Neural progenitor cell (in vitro differentiated cells): ENCODE measurements around the gene CDH13. TPM values are rescaled to one million over a fixed set of nuclear protein-coding genes. Genes with fewer than 3 reads are reported as not detected.

Source experiments
- DNase-seq: peaks from one replicate; pipeline ENCODE4 v3.0.0-alpha.2; 2016; ENCODE audit warnings: low spot score
- H2AFZ ChIP-seq: fragments of 200-600 bp; sonication (generic); replicated peaks from 2 replicates; pipeline ENCODE4 v1.6.1; 2016; ENCODE audit warnings: antibody characterized with exemption
- H3F3A ChIP-seq: fragments of 200-600 bp; sonication (generic); 2 replicates; pipeline ENCODE4 v1.6.1; 2016; ENCODE audit warnings: antibody characterized with exemption, low read depth
- H3K27ac ChIP-seq: fragments of 200-600 bp; sonication (generic); 2 replicates; pipeline ENCODE4 v1.5.1; 2016; ENCODE audit warnings: mild to moderate bottlenecking
- H3K27me3 ChIP-seq: fragments of 200-600 bp; sonication (generic); 2 replicates; pipeline ENCODE4 v1.6.1; 2016; ENCODE audit warnings: mild to moderate bottlenecking, moderate library complexity
- H3K36me3 ChIP-seq: fragments of 200-600 bp; sonication (generic); 2 replicates; pipeline ENCODE4 v1.5.1; 2016
- H3K4me1 ChIP-seq: fragments of 200-600 bp; sonication (generic); 2 replicates; pipeline ENCODE4 v1.6.1; 2016; ENCODE audit warnings: mixed run types
- H3K4me2 ChIP-seq: fragments of 200-600 bp; sonication (generic); 2 replicates; pipeline ENCODE4 v1.6.1; 2016
- H3K4me3 ChIP-seq: fragments of 200-600 bp; sonication (generic); 2 replicates; pipeline ENCODE4 v1.5.1; 2016
- H3K79me2 ChIP-seq: fragments of 200-600 bp; sonication (generic); 2 replicates; pipeline ENCODE4 v1.6.1; 2016; ENCODE audit warnings: low read depth
- H3K9ac ChIP-seq: fragments of 200-600 bp; sonication (generic); 2 replicates; pipeline ENCODE4 v1.6.1; 2016
- H3K9me3 ChIP-seq: fragments of 200-600 bp; sonication (generic); 2 replicates; pipeline ENCODE4 v1.5.1; 2016; ENCODE audit warnings: low read depth
- H4K20me1 ChIP-seq: fragments of 200-600 bp; sonication (generic); 2 replicates; pipeline ENCODE4 v1.6.1; 2016; ENCODE audit warnings: low read depth
- H3K27ac Mint-ChIP-seq: 3 replicates; pipeline ENCODE4 v1.8.0; 2021; ENCODE audit warnings: mixed read lengths
- H3K27me3 Mint-ChIP-seq: 2 replicates; pipeline ENCODE4 v1.8.0; 2022; ENCODE audit warnings: low read depth, mild to moderate bottlenecking, inconsistent platforms, moderate library complexity, mixed read lengths; ENCODE audit not compliant: insufficient read depth
- H3K36me3 Mint-ChIP-seq: 3 replicates; pipeline ENCODE4 v1.8.0; 2021; ENCODE audit warnings: mixed read lengths
- H3K4me1 Mint-ChIP-seq: 3 replicates; pipeline ENCODE4 v1.8.0; 2021; ENCODE audit warnings: mixed read lengths
- H3K4me3 Mint-ChIP-seq: 3 replicates; pipeline ENCODE4 v1.8.0; 2021; ENCODE audit warnings: mild to moderate bottlenecking, moderate library complexity, mixed read lengths
- H3K9me3 Mint-ChIP-seq: 3 replicates; pipeline ENCODE4 v1.8.0; 2020; ENCODE audit warnings: mixed read lengths
- CTCF ChIP-seq: fragments of 200-600 bp; sonication (generic); IDR thresholded peaks from 2 replicates; pipeline ENCODE4 v1.5.1; 2017; ENCODE audit warnings: antibody characterized with exemption, mild to moderate bottlenecking
- EZH2 ChIP-seq: fragments of 200-600 bp; sonication (generic); IDR thresholded peaks from 2 replicates; pipeline ENCODE4 v1.6.1; 2017; ENCODE audit warnings: antibody characterized with exemption, mild to moderate bottlenecking, moderate library complexity
- EZH2phosphoT487 ChIP-seq: fragments of 200-600 bp; sonication (generic); IDR thresholded peaks from 2 replicates; pipeline ENCODE4 v1.6.1; 2017; ENCODE audit warnings: antibody characterized with exemption
- total RNA-seq: library from RNA; depleted of rRNA; stranded (reverse); fragments of >200 nt; gene quantifications from 2 replicates; pipeline ENCODE4 v1.2.3, GENCODE V29; 2015; ENCODE audit warnings: low replicate concordance

CDH13 gene
- total RNA-seq, 1 donor from 2014 or later = 3.0 TPM

GRCh38 chr16:82744958-82745357, 118.2 kb downstream of the CDH13 start:
- Histone ChIP-seq H3K27ac (no peak overlapping the region), H3K9me3 (no peaks in the 10 kb centered on the region), H3K4me2 (no peak overlapping the region), H3K4me3 (no peak overlapping the region), H3F3A (no peaks in the 10 kb centered on the region), H3K9ac (no peak overlapping the region), H3K79me2 (no peaks in the 10 kb centered on the region), H3K27me3 (no peaks in the 10 kb centered on the region), H3K4me1 (peaks cover 2% of the 10 kb centered on the region), H2AFZ (no peak overlapping the region), H3K36me3 (no peaks in the 10 kb centered on the region), H4K20me1 (no peaks in the 10 kb centered on the region)
- TF ChIP-seq EZH2 (no peak), EZH2phosphoT487 (no peak), CTCF (no peak)
- Mint-ChIP-seq H3K27me3 (peaks cover 5% of the 10 kb centered on the region), H3K27ac (no peak overlapping the region), H3K36me3 (no peaks in the 10 kb centered on the region), H3K4me3 (no peak overlapping the region), H3K9me3 (no peaks in the 10 kb centered on the region), H3K4me1 (no peaks in the 10 kb centered on the region)
- DNase-seq = no peak

- no peaks in the 10 kb centered on the region for H3K36me3 ChIP-seq
- DNase-seq = no peak
- no peaks in the 10 kb centered on the region for H3K79me2 ChIP-seq
- no peak overlapping the region for H3K27ac ChIP-seq
- H3K9me3 ChIP-seq = no peaks in the 10 kb centered on the region
- no peak overlapping the region for H3K4me2 ChIP-seq
- no peak overlapping the region for H2AFZ ChIP-seq
- H3K27me3 Mint-ChIP-seq = peaks cover 5% of the 10 kb centered on the region
- no peak overlapping the region for H3K27ac Mint-ChIP-seq
- H3K9ac ChIP-seq = no peak overlapping the region
- no peak overlapping the region for H3K4me3 Mint-ChIP-seq
- H3K4me3 ChIP-seq = no peak overlapping the region
- H3K27me3 ChIP-seq = no peaks in the 10 kb centered on the region
- H3K36me3 Mint-ChIP-seq = no peaks in the 10 kb centered on the region
- H3K4me1 Mint-ChIP-seq = peaks cover 13% of the 10 kb centered on the region
- no peaks in the 10 kb centered on the region for H4K20me1 ChIP-seq
- no peaks in the 10 kb centered on the region for H3F3A ChIP-seq
- H3K4me1 ChIP-seq = peaks cover 2% of the 10 kb centered on the region
- no peaks in the 10 kb centered on the region for H3K9me3 Mint-ChIP-seq
- TF ChIP-seq EZH2 = no peak
- TF ChIP-seq CTCF = no peak
- TF ChIP-seq EZH2phosphoT487 = no peak
Observed at GRCh38 chr16:82748026-82748425, 121.3 kb downstream of the CDH13 start.

- Histone ChIP-seq H4K20me1 (no peaks in the 10 kb centered on the region), H3K27me3 (no peaks in the 10 kb centered on the region), H3K9ac (no peak overlapping the region), H2AFZ (no peak overlapping the region), H3F3A (no peaks in the 10 kb centered on the region), H3K4me3 (no peak overlapping the region), H3K9me3 (no peaks in the 10 kb centered on the region), H3K4me1 (peaks cover 2% of the 10 kb centered on the region), H3K27ac (no peak overlapping the region), H3K79me2 (no peaks in the 10 kb centered on the region), H3K4me2 (no peak overlapping the region), H3K36me3 (no peaks in the 10 kb centered on the region)
- DNase-seq = no peak
- TF ChIP-seq CTCF (no peak), EZH2phosphoT487 (no peak)
- Mint-ChIP-seq H3K27me3 (peaks cover 4% of the 10 kb centered on the region), H3K9me3 (no peaks in the 10 kb centered on the region), H3K36me3 (no peaks in the 10 kb centered on the region), H3K4me1 (peaks cover 13% of the 10 kb centered on the region), H3K27ac (no peak overlapping the region), H3K4me3 (no peak overlapping the region)
Observed at GRCh38 chr16:82750068-82750467, 123.3 kb downstream of the CDH13 start.

- H3K36me3 ChIP-seq = no peaks in the 10 kb centered on the region
- H3K4me3 ChIP-seq = no peak overlapping the region
- no peaks in the 10 kb centered on the region for H3K79me2 ChIP-seq
- H3K4me1 ChIP-seq = peaks cover 2% of the 10 kb centered on the region
- H3K9ac ChIP-seq = no peak overlapping the region
- Mint-ChIP-seq H3K4me3 (no peak overlapping the region), H3K36me3 (no peaks in the 10 kb centered on the region), H3K9me3 (no peaks in the 10 kb centered on the region), H3K27ac (no peak overlapping the region), H3K27me3 (peaks cover 4% of the 10 kb centered on the region), H3K4me1 (peaks cover 13% of the 10 kb centered on the region)
- no peak for DNase-seq
- no peak for TF ChIP-seq EZH2
- TF ChIP-seq EZH2phosphoT487 = no peak
- no peak for TF ChIP-seq CTCF
- no peaks in the 10 kb centered on the region for H3K9me3 ChIP-seq
- no peaks in the 10 kb centered on the region for H3F3A ChIP-seq
- H3K4me2 ChIP-seq = no peak overlapping the region
- no peaks in the 10 kb centered on the region for H4K20me1 ChIP-seq
- no peak overlapping the region for H2AFZ ChIP-seq
- H3K27ac ChIP-seq = no peak overlapping the region
- no peaks in the 10 kb centered on the region for H3K27me3 ChIP-seq
Observed at GRCh38 chr16:82751020-82751419, 124.3 kb downstream of the CDH13 start.
